Measurements from ENCODE around the gene TOX3. TPM values are rescaled to one million over a fixed set of nuclear protein-coding genes. Genes with fewer than 3 reads are reported as not detected.
A peak's percentile ranks its signal among the peaks of the same experiment; 100 is the strongest.

The TOX3 gene
- total and polyA plus RNA-seq, 2 of the 13 experiments (the other 11 are each of a cell fraction or from before 2014, with no cell fraction given) = 14.5 to 98.6 TPM

- TF ChIP-seq KLF6 (CRISPR knock-in tag; IDR thresholded peaks at IDR 0.05) = 0 out of 2 replicates have a peak, but pooled peaks have one; percentile 18
- TF ChIP-seq ZBED4 (CRISPR knock-in tag; IDR thresholded peaks at IDR 0.05; ENCODE audit: borderline replicate concordance) = no peak
- no peak for TF ChIP-seq DBP (CRISPR knock-in tag; IDR thresholded peaks at IDR 0.05; ENCODE audit: not compliant biosample characterization)
- no peak; the same call in 1 of the 2 replicates for TF ChIP-seq ZNF512B (CRISPR knock-in tag; IDR thresholded peaks at IDR 0.05; ENCODE audit: borderline replicate concordance)
- TF ChIP-seq ZNF512 (CRISPR knock-in tag; IDR thresholded peaks at IDR 0.05) = no peak
- TF ChIP-seq HIVEP1 (CRISPR knock-in tag; IDR thresholded peaks at IDR 0.05) = no peak
- TF ChIP-seq KDM3A (CRISPR knock-in tag; IDR thresholded peaks at IDR 0.05; ENCODE audit: low read depth) = no peak
- no peak for TF ChIP-seq ZNF317 (CRISPR knock-in tag; IDR thresholded peaks at IDR 0.05)
- TF ChIP-seq ZNF225 (CRISPR knock-in tag; IDR thresholded peaks at IDR 0.05) = no peak
- peak; percentile 21; the same call in 1 of the 2 replicates for TF ChIP-seq FOXP4 (CRISPR knock-in tag; IDR thresholded peaks at IDR 0.05)
- peak; percentile 28; the same call in 1 of the 2 replicates for TF ChIP-seq IRF2 (CRISPR knock-in tag; IDR thresholded peaks at IDR 0.05)
- peak; percentile 22; the same call in 1 of the 2 replicates for TF ChIP-seq SMC3 (IDR thresholded peaks at IDR 0.05; ENCODE audit: low read length)
- TF ChIP-seq PHF21A (CRISPR knock-in tag; IDR thresholded peaks at IDR 0.05) = peak; percentile 72
- peak; percentile 3 for TF ChIP-seq HNRNPK (IDR thresholded peaks at IDR 0.05; ENCODE audit: low read depth, low read length, poor library complexity, severe bottlenecking)
- peak; percentile 12 for TF ChIP-seq XRCC5 (optimal IDR thresholded peaks at IDR 0.05; ENCODE audit: low read length)
- 0 out of 2 replicates have a peak, but pooled peaks have one; percentile 16 for TF ChIP-seq BHLHE40 (IDR thresholded peaks at IDR 0.05; ENCODE audit: low read length)
- TF ChIP-seq THAP11 (CRISPR knock-in tag; IDR thresholded peaks at IDR 0.05) = peak; percentile 56
These were observed 1.5 kb upstream of the TOX3 start (continued) for GRCh38 chr16:52548261-52549010.
